ENCODE data around the gene LRP2. TPM values are rescaled to one million over a fixed set of nuclear protein-coding genes. Genes with fewer than 3 reads are reported as not detected.

LRP2 gene
- total and polyA plus RNA-seq, 2 donors, result 0.26 TPM; not detected in 1

DNA sequence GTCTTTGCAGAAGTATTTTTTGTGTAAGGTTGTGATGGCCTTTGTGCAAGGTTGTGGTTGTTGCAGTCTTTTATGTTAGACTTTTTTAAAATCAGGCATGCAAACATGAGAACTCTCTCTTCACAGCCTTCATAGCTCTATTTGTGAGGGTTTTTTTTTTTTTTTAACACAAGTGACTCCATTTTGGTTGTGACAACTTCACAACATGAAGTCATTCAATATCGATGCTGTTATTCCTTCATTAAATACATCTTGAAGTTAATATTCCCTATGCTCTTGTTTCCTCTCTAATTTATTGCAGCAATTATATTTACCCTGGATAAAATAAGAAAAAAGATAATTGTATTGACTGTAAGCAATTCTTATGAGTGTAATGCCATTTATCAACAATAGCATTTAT is 257.5 kb downstream of the LRP2 start:
- WGBS, result 96% methylated on average over 1 of the region's 1 CpG
- no peak for DNase-seq (ENCODE audit: extremely low spot score)
- H3K36me3 ChIP-seq (ENCODE audit: insufficient read depth), result no peaks in the 10 kb centered on the region
- no peak overlapping the region for H3K4me3 ChIP-seq (ENCODE audit: low read depth, low read length)
- no peaks in the 10 kb centered on the region for H3K4me1 ChIP-seq (ENCODE audit: insufficient read depth)
- H3K27ac ChIP-seq (ENCODE audit: low read depth), result no peak overlapping the region

DNA sequence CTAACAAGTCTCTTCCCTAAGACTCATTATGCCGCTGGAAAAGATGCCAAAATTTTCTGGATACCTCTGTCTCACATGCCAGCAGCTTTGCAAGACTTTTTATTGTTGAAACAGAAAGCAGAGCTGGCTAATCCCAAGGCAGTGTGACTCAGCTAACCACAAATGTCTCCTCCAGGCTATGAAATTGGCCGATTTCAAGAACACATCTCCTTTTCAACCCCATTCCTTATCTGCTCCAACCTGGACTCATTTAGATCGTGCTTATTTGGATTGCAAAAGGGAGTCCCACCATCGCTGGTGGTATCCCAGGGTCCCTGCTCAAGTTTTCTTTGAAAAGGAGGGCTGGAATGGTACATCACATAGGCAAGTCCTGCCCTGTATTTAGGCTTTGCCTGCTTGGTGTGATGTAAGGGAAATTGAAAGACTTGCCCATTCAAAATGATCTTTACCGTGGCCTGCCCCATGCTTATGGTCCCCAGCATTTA is 266.7 kb downstream of the LRP2 start:
- Histone ChIP-seq H3K4me1 (ENCODE audit: insufficient read depth) (no peaks in the 10 kb centered on the region), H3K4me3 (ENCODE audit: low read depth, low read length) (no peak overlapping the region), H3K36me3 (ENCODE audit: insufficient read depth) (no peaks in the 10 kb centered on the region), H3K27ac (ENCODE audit: low read depth) (no peak overlapping the region)
- WGBS, result 57% methylated on average over 5 of the region's 5 CpGs
- no peak for DNase-seq (ENCODE audit: extremely low spot score)

DNA sequence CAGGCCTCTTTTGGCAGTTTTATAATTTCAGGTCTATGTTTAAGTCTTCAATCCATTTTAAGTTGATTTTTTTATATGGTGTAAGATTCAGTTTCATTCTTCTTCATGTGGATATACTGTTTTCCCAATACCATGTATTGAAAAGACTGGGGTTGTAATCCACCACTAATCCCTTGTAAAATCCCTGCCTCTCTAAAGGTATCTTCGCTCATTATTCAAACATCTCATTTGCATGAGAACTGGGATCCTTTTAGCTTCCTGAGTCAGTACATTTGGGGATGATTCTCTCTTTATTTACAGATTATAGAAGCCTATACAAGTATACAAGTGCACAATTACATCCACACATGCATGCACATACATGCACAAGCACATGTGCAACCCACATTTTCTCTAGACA is 267.7 kb downstream of the LRP2 start:
- Histone ChIP-seq H3K4me3 (ENCODE audit: low read depth, low read length) (no peak overlapping the region), H3K4me1 (ENCODE audit: insufficient read depth) (no peaks in the 10 kb centered on the region), H3K27ac (ENCODE audit: low read depth) (no peak overlapping the region), H3K36me3 (ENCODE audit: insufficient read depth) (no peaks in the 10 kb centered on the region)
- 88% methylated on average over 1 of the region's 1 CpG for WGBS
- DNase-seq (ENCODE audit: extremely low spot score), result no peak

DNA sequence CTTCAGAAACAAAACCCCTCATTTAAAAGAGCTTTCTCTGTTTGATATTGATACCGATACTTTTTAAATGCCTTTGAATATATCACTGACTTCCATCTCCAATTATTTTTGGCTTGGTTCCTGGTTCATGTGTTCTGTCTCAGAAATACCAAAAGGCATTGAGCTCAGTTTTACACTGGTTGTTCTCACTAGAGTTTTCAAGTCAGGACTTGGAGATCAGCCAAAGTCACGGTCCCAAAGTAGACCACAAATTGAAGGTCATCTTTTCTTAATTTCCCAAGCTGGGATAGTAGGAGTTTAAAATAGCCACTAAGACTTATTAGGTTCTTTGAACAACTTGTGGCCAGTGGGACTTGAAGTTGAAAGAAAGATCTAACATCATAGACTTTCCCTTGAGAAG is 268.8 kb downstream of the LRP2 start:
- 66% methylated on average over 2 of the region's 2 CpGs for WGBS
- no peak overlapping the region for H3K27ac ChIP-seq (ENCODE audit: low read depth)
- H3K4me3 ChIP-seq (ENCODE audit: low read depth, low read length), result no peak overlapping the region
- DNase-seq (ENCODE audit: extremely low spot score), result no peak
- H3K4me1 ChIP-seq (ENCODE audit: insufficient read depth), result no peaks in the 10 kb centered on the region
- H3K36me3 ChIP-seq (ENCODE audit: insufficient read depth), result no peaks in the 10 kb centered on the region

DNA sequence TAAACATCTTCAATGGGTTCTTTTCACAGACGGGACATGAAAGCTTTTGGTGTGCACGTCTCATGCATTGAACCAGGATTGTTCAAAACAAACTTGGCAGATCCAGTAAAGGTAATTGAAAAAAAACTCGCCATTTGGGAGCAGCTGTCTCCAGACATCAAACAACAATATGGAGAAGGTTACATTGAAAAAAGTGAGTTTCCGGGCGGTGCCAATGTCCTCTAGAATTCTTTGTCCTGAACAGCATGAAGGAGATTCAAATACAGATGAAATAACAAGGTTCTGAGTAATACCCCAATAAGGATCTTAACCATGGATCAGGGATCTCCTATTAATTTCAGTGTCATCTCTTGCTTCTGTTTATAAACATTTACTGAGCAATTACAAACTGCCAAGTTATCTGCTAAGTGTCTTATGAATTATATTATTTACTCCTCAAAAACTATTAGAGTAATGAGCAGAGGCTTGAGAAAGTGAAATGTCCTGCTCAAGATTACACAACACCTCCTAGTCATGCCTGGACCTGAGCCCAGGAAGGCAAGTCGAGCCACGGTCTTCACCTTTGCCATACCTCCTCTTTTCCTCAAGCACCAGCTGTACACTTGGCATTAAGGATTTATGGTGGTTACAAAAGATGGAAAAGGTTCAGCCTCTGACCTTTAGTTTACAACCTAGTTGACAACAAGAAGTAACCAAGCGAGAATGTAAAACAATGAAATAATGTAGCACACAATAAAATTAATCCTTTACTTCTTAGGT is 270.4 kb downstream of the LRP2 start:
- no peak for DNase-seq (ENCODE audit: extremely low spot score)
- H3K4me3 ChIP-seq (ENCODE audit: low read depth, low read length), result no peak overlapping the region
- WGBS, result 63% methylated on average over 8 of the region's 8 CpGs
- no peaks in the 10 kb centered on the region for H3K4me1 ChIP-seq (ENCODE audit: insufficient read depth)
- H3K36me3 ChIP-seq (ENCODE audit: insufficient read depth), result no peaks in the 10 kb centered on the region
- H3K27ac ChIP-seq (ENCODE audit: low read depth), result no peak overlapping the region

DNA sequence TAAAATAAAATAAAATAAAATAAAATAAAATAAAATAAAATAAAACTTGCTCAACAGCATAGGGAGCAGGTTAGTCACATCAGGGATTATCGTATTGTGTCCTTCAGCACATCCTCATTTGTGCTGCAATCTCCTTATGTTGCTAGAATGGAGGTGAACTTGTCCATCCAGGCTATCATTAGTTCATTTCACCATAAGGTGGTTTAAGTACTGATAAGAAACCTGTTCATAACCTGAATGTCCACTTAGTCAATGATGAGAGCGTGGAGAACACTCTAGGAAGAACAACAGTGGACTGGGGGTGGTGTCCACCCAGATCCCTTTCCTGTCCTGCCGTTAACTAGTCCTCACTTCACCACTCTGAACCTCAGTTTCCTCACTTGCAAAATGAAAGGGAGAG is 271.1 kb downstream of the LRP2 start:
- no peak overlapping the region for H3K27ac ChIP-seq (ENCODE audit: low read depth)
- WGBS, result 86% methylated on average over 3 of the region's 3 CpGs
- DNase-seq (ENCODE audit: extremely low spot score), result no peak
- H3K4me3 ChIP-seq (ENCODE audit: low read depth, low read length), result no peak overlapping the region
- H3K36me3 ChIP-seq (ENCODE audit: insufficient read depth), result no peaks in the 10 kb centered on the region
- H3K4me1 ChIP-seq (ENCODE audit: insufficient read depth), result no peaks in the 10 kb centered on the region

DNA sequence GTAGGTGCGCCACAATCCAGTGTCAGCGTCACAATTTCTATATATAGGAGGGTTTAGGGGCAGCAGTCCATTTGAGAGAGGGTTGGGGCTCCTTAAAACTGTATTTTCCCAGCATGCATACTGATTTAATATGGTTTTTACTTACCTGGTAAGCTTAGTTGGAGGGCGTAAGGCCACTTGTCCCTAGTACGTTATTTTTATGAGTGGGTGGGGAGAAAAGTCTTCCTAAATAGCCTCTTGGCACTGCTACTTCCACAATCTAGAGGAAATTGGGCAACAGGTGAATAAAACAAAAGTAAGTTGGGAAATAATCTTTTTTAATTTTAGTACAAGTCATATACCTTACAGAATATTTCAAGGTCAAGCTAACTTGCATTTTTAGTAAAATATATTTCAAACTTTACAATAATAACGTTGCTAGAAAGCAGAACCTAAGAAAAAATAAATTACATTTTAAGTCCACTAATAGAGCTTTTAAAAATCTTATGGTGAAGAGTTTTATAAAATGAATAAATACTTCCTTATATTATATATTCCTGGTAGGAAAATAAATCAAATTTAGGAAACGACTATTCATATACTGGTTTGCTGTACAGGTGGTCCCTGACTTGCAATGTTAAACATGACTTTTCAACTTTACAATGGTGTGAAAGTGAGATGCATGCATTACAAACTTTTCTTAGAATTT is 272.1 kb downstream of the LRP2 start:
- Histone ChIP-seq H3K4me3 (ENCODE audit: low read depth, low read length) (no peak overlapping the region), H3K36me3 (ENCODE audit: insufficient read depth) (no peaks in the 10 kb centered on the region), H3K4me1 (ENCODE audit: insufficient read depth) (no peaks in the 10 kb centered on the region), H3K27ac (ENCODE audit: low read depth) (no peak overlapping the region)
- DNase-seq (ENCODE audit: extremely low spot score), result no peak
- WGBS, result 78% methylated on average over 6 of the region's 6 CpGs

DNA sequence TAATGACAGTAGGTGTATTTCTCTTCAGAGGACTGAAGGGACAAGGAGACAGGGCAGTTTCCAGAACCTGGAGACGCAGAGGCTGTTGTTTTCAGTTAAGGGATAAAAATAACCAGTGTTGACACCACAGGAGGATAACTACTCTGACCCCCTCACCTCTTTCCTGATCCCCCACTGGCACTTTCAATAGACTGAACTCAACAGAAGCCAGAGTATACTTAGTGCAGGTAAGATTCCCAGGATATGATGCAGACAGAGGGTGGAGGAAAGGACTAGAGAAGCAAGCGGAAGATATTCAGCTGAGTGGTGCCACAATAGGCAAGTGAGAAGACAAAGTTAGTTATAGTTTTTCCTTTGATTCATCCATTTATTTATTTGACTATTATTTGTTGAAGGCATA is 273.2 kb downstream of the LRP2 start:
- Histone ChIP-seq H3K4me3 (ENCODE audit: low read depth, low read length) (no peak overlapping the region), H3K27ac (ENCODE audit: low read depth) (no peak overlapping the region), H3K36me3 (ENCODE audit: insufficient read depth) (no peaks in the 10 kb centered on the region), H3K4me1 (ENCODE audit: insufficient read depth) (no peaks in the 10 kb centered on the region)
- DNase-seq (ENCODE audit: extremely low spot score), result no peak
- WGBS, result 77% methylated on average over 2 of the region's 2 CpGs

DNA sequence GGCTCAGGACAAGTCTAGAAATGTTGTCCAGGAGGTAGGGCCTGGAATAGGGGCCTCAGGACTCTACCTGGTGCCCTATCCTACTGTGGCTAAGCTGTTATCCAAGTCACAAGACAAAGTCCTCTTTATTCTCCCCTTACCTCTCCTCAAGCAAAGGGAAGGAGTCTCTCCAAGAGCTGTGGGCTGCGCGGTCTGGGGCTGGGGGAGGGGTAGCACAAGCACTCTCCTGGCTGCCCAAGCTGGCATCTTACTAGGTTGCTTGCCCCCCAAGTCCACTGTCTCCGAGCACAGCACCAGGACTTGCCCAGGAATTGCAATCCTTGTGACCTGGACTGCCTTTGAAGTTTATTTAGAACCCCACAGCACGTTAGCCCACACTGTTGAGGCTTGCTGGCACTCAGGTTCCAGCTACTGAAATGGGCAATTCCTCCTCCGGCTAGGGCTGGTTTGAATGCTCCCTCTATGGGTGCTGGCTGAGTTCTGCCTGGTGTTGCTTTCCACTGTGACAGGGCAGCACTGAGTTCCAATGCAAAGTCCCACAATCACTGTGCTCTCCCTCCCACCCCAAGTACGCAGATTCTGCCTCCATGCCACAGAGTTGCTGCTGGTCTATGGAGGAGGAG is 274.5 kb downstream of the LRP2 start:
- Histone ChIP-seq H3K27ac (ENCODE audit: low read depth) (no peak overlapping the region), H3K4me3 (ENCODE audit: low read depth, low read length) (no peak overlapping the region), H3K36me3 (ENCODE audit: insufficient read depth) (no peaks in the 10 kb centered on the region), H3K4me1 (ENCODE audit: insufficient read depth) (no peaks in the 10 kb centered on the region)
- WGBS, result 77% methylated on average over 6 of the region's 6 CpGs
- no peak for DNase-seq (ENCODE audit: extremely low spot score)

DNA sequence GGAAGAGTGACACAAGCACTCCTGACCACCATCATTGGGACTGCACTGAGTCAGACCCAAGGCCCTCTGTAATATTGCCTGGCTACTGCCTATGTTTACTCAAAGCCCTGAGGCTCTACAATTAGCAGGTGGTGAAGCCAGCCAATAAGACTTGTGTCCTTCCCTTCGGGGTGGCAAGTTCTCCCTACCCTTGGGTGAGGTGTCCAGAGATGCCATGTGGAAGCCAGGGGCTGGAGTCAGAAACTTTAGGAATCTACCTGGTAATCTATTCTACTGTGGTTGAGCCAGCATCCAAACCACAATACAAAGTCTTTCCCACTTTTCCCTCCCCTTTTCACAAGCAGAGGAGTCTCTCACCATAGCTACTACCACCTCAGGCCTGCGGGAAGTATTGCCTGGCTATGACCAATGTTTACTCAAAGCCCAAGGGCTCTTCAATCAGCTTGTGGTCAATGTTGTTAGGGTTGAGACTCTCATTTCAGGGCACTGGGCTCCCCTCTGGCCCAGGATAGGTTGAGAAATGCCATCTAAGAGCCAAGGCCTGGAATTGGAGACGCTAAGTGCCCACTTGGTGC is 275.4 kb downstream of the LRP2 start:
- Histone ChIP-seq H3K4me3 (ENCODE audit: low read depth, low read length) (no peak overlapping the region), H3K4me1 (ENCODE audit: insufficient read depth) (no peaks in the 10 kb centered on the region), H3K36me3 (ENCODE audit: insufficient read depth) (no peaks in the 10 kb centered on the region), H3K27ac (ENCODE audit: low read depth) (no peak overlapping the region)
- WGBS, result 88% methylated on average over 3 of the region's 3 CpGs
- no peak for DNase-seq (ENCODE audit: extremely low spot score)

DNA sequence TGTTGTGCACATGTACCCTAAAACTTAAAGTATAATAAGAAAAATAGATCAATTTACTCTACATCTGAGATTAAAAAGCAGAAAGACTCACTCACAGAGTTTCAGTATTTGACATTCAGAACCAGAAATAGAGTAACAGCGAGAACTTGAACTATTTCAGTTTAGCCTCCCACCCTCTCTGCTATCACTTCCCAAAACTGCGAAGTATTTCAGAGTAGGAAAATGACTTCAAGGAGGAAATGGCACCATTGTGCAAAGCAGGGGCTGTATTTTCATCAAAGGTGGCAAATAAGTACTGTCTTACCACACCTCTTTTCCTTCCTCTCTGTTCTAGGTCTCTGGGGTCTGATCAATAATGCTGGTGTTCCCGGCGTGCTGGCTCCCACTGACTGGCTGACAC is 279.3 kb downstream of the LRP2 start:
- Histone ChIP-seq H3K27ac (ENCODE audit: low read depth) (no peak overlapping the region), H3K4me3 (ENCODE audit: low read depth, low read length) (no peak overlapping the region), H3K36me3 (ENCODE audit: insufficient read depth) (no peaks in the 10 kb centered on the region), H3K4me1 (ENCODE audit: insufficient read depth) (no peaks in the 10 kb centered on the region)
- no peak for DNase-seq (ENCODE audit: extremely low spot score)
- 85% methylated on average over 4 of the region's 4 CpGs for WGBS

DNA sequence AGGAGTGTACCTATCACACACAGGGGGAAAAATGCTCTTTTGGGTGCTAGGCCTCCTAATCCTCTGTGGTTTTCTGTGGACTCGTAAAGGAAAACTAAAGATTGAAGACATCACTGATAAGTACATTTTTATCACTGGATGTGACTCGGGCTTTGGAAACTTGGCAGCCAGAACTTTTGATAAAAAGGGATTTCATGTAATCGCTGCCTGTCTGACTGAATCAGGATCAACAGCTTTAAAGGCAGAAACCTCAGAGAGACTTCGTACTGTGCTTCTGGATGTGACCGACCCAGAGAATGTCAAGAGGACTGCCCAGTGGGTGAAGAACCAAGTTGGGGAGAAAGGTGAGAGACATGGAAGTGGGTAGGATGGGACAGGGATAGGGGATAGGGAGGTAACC is 280.8 kb downstream of the LRP2 start:
- Histone ChIP-seq H3K27ac (ENCODE audit: low read depth) (no peak overlapping the region), H3K4me1 (ENCODE audit: insufficient read depth) (no peaks in the 10 kb centered on the region), H3K36me3 (ENCODE audit: insufficient read depth) (no peaks in the 10 kb centered on the region), H3K4me3 (ENCODE audit: low read depth, low read length) (no peak overlapping the region)
- DNase-seq (ENCODE audit: extremely low spot score), result no peak
- 31% methylated on average over 5 of the region's 5 CpGs for WGBS

DNA sequence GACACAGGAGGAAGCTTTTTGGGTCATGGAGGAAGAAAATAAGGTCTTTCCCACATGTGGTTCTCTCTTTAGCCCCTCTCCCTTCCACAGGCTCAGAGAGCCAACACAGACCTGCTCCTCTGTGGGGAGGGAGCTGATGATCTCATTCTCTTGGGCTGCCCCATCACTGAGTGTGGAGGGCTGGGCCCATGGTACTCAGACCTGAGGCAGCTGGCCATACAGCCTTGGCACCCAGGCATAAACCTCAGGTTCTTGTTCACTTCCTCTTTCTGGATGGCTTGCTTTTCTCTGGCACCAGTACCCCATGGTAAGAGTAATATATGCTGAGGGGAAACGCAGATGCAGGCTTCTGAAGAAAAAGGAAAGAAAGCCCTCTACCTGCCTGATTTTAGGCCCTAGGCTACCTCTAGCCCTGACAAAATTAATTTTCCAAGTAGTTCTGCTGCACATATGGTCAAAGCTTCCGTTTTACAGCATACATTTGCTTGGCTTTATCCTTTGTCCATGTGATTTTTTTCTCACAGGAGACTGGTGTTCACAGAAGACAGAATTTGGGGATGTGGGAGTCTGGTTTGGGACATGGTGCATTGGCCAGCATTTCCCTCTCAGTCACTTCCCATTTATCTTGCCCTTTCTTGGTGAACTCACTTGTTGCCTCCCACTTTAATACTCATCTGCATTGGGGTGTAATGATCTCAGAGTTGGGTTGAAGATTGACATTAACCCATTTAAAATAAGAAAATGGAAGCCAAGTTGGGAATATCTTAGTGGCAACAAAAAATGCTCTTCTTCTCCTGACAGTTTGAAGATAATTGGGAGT is 281.9 kb downstream of the LRP2 start:
- Histone ChIP-seq H3K4me1 (ENCODE audit: insufficient read depth) (no peaks in the 10 kb centered on the region), H3K36me3 (ENCODE audit: insufficient read depth) (no peaks in the 10 kb centered on the region), H3K27ac (ENCODE audit: low read depth) (no peak overlapping the region), H3K4me3 (ENCODE audit: low read depth, low read length) (no peak overlapping the region)
- WGBS, result 84% methylated on average over 2 of the region's 2 CpGs
- no peak for DNase-seq (ENCODE audit: extremely low spot score)
